HepG2 (cell line): ENCODE data around the gene SMPX.

Source experiments
- ATF2 ChIP-seq: sonication (generic); formaldehyde crosslinking; IDR thresholded peaks from 2 replicates; pipeline ENCODE4 v1.4.0; 2020; ENCODE audit warnings: missing genetic modification reagents
- CEBPB ChIP-seq: IDR thresholded peaks from 2 replicates; pipeline ENCODE4 v1.6.1; 2011; ENCODE audit warnings: low read depth, low read length, improper control_type of control experiment, borderline replicate concordance
- CTCF ChIP-seq: sonication (generic); formaldehyde crosslinking; IDR thresholded peaks from 2 replicates; pipeline ENCODE4 v1.5.0; 2020; ENCODE audit warnings: mild to moderate bottlenecking, missing genetic modification reagents, moderate library complexity
- GTF2F1 ChIP-seq: fragments of 150-350 bp; IDR thresholded peaks from 2 replicates; pipeline ENCODE4 v1.6.1; 2014; ENCODE audit warnings: low read length
- HIVEP1 ChIP-seq: sonication (generic); formaldehyde crosslinking; IDR thresholded peaks from 2 replicates; pipeline ENCODE4 v1.4.0; 2020; ENCODE audit warnings: mild to moderate bottlenecking, missing genetic modification reagents
- NFYB ChIP-seq: sonication (generic); formaldehyde crosslinking; IDR thresholded peaks from 2 replicates; pipeline ENCODE4 v1.4.0; 2020; ENCODE audit warnings: missing genetic modification reagents
- PHF21A ChIP-seq: sonication (generic); formaldehyde crosslinking; IDR thresholded peaks from 2 replicates; pipeline ENCODE4 v1.5.0; 2020; ENCODE audit warnings: mild to moderate bottlenecking, missing genetic modification reagents
- POLR2A ChIP-seq, 2 experiments: IDR thresholded peaks; 2 replicates each; pipeline ENCODE4 v1.6.1; 2011; ENCODE audit warnings: low read depth in 2 of 2, low read length in 2 of 2, mild to moderate bottlenecking in 1 of 2, moderate library complexity in 1 of 2; ENCODE audit not compliant: insufficient read depth in 1 of 2
- RAD21 ChIP-seq: fragments of 450-650 bp; formaldehyde crosslinking; IDR thresholded peaks from 2 replicates; pipeline ENCODE4 v1.5.0; 2020; ENCODE audit warnings: mild to moderate bottlenecking
- TAF1 ChIP-seq: sonication (generic); formaldehyde crosslinking; IDR thresholded peaks from 2 replicates; pipeline ENCODE4 v1.4.0; 2020; ENCODE audit warnings: missing genetic modification reagents
- UBTF ChIP-seq: sonication (generic); formaldehyde crosslinking; IDR thresholded peaks from 2 replicates; pipeline ENCODE4 v1.4.0; 2020; ENCODE audit warnings: mild to moderate bottlenecking, missing genetic modification reagents
- ZNF138 ChIP-seq: sonication (generic); formaldehyde crosslinking; IDR thresholded peaks from 2 replicates; pipeline ENCODE4 v1.5.0; 2020; ENCODE audit warnings: mild to moderate bottlenecking, low read depth, missing genetic modification reagents
- ZNF496 ChIP-seq: sonication (generic); formaldehyde crosslinking; IDR thresholded peaks from 2 replicates; pipeline ENCODE4 v1.8.1; 2023; ENCODE audit warnings: mild to moderate bottlenecking, moderate library complexity, missing genetic modification reagents; ENCODE audit not compliant: insufficient replicate concordance

- TF ChIP-seq ATF2 (CRISPR knock-in tag) (no peak), POLR2A (IDR thresholded peaks at IDR 0.05; ENCODE audit: insufficient read depth in 1 of 2, low read depth in 2 of 2, low read length in 2 of 2) (no peak), UBTF (CRISPR knock-in tag) (no peak), PHF21A (CRISPR knock-in tag) (no peak), RAD21 (CRISPR knock-in tag) (no peak), CTCF (CRISPR knock-in tag) (no peak), ZNF496 (no peak), GTF2F1 (no peak), TAF1 (CRISPR knock-in tag) (no peak), HIVEP1 (no peak), CEBPB (no peak), NFYB (CRISPR knock-in tag) (no peak), ZNF138 (CRISPR knock-in tag) (no peak)
Measured at GRCh38 chrX:21721195-21721594, 36.7 kb downstream of the SMPX start.
